Endodermal cell (in vitro differentiated cells): ENCODE data around the gene RASGRF2. TPM values are rescaled to one million over a fixed set of nuclear protein-coding genes. Genes with fewer than 3 reads are reported as not detected.
A peak's percentile ranks its signal among the peaks of the same experiment; 100 is the strongest.

Source experiments
- DNase-seq: peaks from one replicate; pipeline ENCODE4 v3.0.0-alpha.2; 2017
- H3K27ac ChIP-seq: 2 replicates; pipeline ENCODE4 v1.5.1; 2013; ENCODE audit warnings: mild to moderate bottlenecking, low read depth, low read length, moderate library complexity
- H3K27me3 ChIP-seq: 2 replicates; pipeline ENCODE4 v1.6.1; 2013; ENCODE audit warnings: mild to moderate bottlenecking, low read length, moderate library complexity; ENCODE audit not compliant: insufficient read depth, control insufficient read depth, poor library complexity, severe bottlenecking
- H3K36me3 ChIP-seq: 2 replicates; pipeline ENCODE4 v1.7.0; 2013; ENCODE audit warnings: mild to moderate bottlenecking, low read length, moderate library complexity; ENCODE audit not compliant: control insufficient read depth, insufficient read depth
- H3K4me1 ChIP-seq: one replicate; pipeline ENCODE4 v1.7.0; 2013; ENCODE audit warnings: low read length; ENCODE audit not compliant: control insufficient read depth, insufficient read depth
- H3K4me3 ChIP-seq: 2 replicates; pipeline ENCODE4 v1.5.1; 2013; ENCODE audit warnings: mild to moderate bottlenecking, low read length, moderate library complexity
- H3K9ac ChIP-seq: 2 replicates; pipeline ENCODE4 v1.6.1; 2013; ENCODE audit warnings: mild to moderate bottlenecking, low read length, moderate library complexity; ENCODE audit not compliant: poor library complexity, severe bottlenecking; ENCODE audit errors: extremely low read depth
- H3K9me3 ChIP-seq: 2 replicates; pipeline ENCODE4 v1.6.1; 2013; ENCODE audit warnings: mild to moderate bottlenecking, low read length, moderate library complexity; ENCODE audit not compliant: control insufficient read depth
- H3K27ac Mint-ChIP-seq: 2 replicates; pipeline ENCODE4 v1.8.0; 2020; ENCODE audit warnings: mixed read lengths
- H3K27me3 Mint-ChIP-seq: 2 replicates; pipeline ENCODE4 v1.8.0; 2021; ENCODE audit warnings: mild to moderate bottlenecking, mixed read lengths; ENCODE audit not compliant: insufficient read depth
- H3K36me3 Mint-ChIP-seq: 2 replicates; pipeline ENCODE4 v1.8.0; 2020; ENCODE audit warnings: low read depth, mixed read lengths
- H3K4me1 Mint-ChIP-seq: 2 replicates; pipeline ENCODE4 v1.8.0; 2020; ENCODE audit warnings: mixed read lengths
- H3K4me3 Mint-ChIP-seq: 2 replicates; pipeline ENCODE4 v1.8.0; 2020; ENCODE audit warnings: mild to moderate bottlenecking, moderate library complexity, mixed read lengths
- H3K9me3 Mint-ChIP-seq: 2 replicates; pipeline ENCODE4 v1.8.0; 2020; ENCODE audit warnings: mild to moderate bottlenecking, mixed read lengths
- CTCF ChIP-seq: fragments of 200-600 bp; sonication (generic); conservative IDR thresholded peaks from 2 replicates; pipeline ENCODE4 v1.5.0; 2021; ENCODE audit warnings: antibody characterized with exemption, mild to moderate bottlenecking
- WGBS, 2 experiments: methylation state at CpG; one replicate each; pipeline versions ENCODE4 v1.1.5 to v1.1.7; 2013; ENCODE audit warnings: missing lambda C conversion rate in 2 of 2, mixed read lengths in 1 of 2; ENCODE audit not compliant: insufficient coverage in 1 of 2, insufficient read length in 1 of 2; 5-methylcytosine and 5-hydroxymethylcytosine counted together
- total RNA-seq, 2 donors: library from RNA; stranded (reverse); fragmentation: NEBNext Ultra II Directional in 1 of 2; extraction: Animal tissue kit (Norgen Biotek cat#: 25700) in 1 of 2; gene quantifications; 2 replicates in 1 of 2; 3 replicates in 1 of 2; pipeline ENCODE4 v1.2.1, GENCODE V29; 2021

Gene RASGRF2
- total RNA-seq, 2 donors from 2014 or later, result 0.64 to 14.4 TPM

- H3K27me3 ChIP-seq, result no peaks in the 10 kb centered on the region
- no peak overlapping the region for H3K27ac ChIP-seq
- H3K9me3 ChIP-seq, result no peaks in the 10 kb centered on the region
- H3K36me3 Mint-ChIP-seq, result peaks cover 5% of the 10 kb centered on the region
- H3K4me3 ChIP-seq, result no peak overlapping the region
- H3K36me3 ChIP-seq, result no peaks in the 10 kb centered on the region
- H3K9me3 Mint-ChIP-seq, result no peaks in the 10 kb centered on the region
- H3K9ac ChIP-seq, result no peak overlapping the region
- peak; percentile 79 for DNase-seq
- WGBS, 2 experiments, result 57 to 68% methylated on average over 7 to 8 of the region's 8 CpGs
- H3K27me3 Mint-ChIP-seq, result peaks cover 9% of the 10 kb centered on the region
- no peak overlapping the region for H3K27ac Mint-ChIP-seq
- peak; percentile 61 for TF ChIP-seq CTCF
- H3K4me1 ChIP-seq, result no peaks in the 10 kb centered on the region
- no peak overlapping the region for H3K4me3 Mint-ChIP-seq
- H3K4me1 Mint-ChIP-seq, result peaks cover 16% of the 10 kb centered on the region
These were observed 232.2 kb downstream of the RASGRF2 start for GRCh38 chr5:81192373-81192750.

- peak; percentile 96 for DNase-seq
- Mint-ChIP-seq H3K27ac (peak overlapping the region; percentile 53), H3K36me3 (peaks cover 5% of the 10 kb centered on the region), H3K4me3 (no peak overlapping the region), H3K27me3 (peaks cover 9% of the 10 kb centered on the region), H3K9me3 (no peaks in the 10 kb centered on the region), H3K4me1 (peaks cover 16% of the 10 kb centered on the region)
- WGBS, 2 experiments, result 33 to 36% methylated on average over 20 to 31 of the region's 31 CpGs
- Histone ChIP-seq H3K36me3 (no peaks in the 10 kb centered on the region), H3K27ac (no peak overlapping the region), H3K9me3 (no peaks in the 10 kb centered on the region), H3K4me1 (no peaks in the 10 kb centered on the region), H3K27me3 (no peaks in the 10 kb centered on the region), H3K9ac (no peak overlapping the region), H3K4me3 (no peak overlapping the region)
- peak; percentile 98 for TF ChIP-seq CTCF
These were observed 234.6 kb downstream of the RASGRF2 start for GRCh38 chr5:81194633-81195334.

- Mint-ChIP-seq H3K36me3 (peaks cover 4% of the 10 kb centered on the region), H3K27ac (no peak overlapping the region), H3K4me3 (no peak overlapping the region), H3K27me3 (peaks cover 9% of the 10 kb centered on the region), H3K9me3 (no peaks in the 10 kb centered on the region), H3K4me1 (peaks cover 16% of the 10 kb centered on the region)
- WGBS, 2 experiments, result 91 to 100% methylated on average over 1 to 5 of the region's 5 CpGs
- no peak for DNase-seq
- peak; percentile 8 for TF ChIP-seq CTCF
- H3K4me1 ChIP-seq, result no peaks in the 10 kb centered on the region
- no peaks in the 10 kb centered on the region for H3K27me3 ChIP-seq
- H3K9ac ChIP-seq, result no peak overlapping the region
- H3K36me3 ChIP-seq, result no peaks in the 10 kb centered on the region
- no peak overlapping the region for H3K27ac ChIP-seq
- no peak overlapping the region for H3K4me3 ChIP-seq
- H3K9me3 ChIP-seq, result no peaks in the 10 kb centered on the region
These were observed 235.3 kb downstream of the RASGRF2 start for GRCh38 chr5:81195335-81195929.
